B cell (primary cell): ENCODE results near the gene BNC2. TPM values are rescaled to one million over a fixed set of nuclear protein-coding genes. Genes with fewer than 3 reads are reported as not detected.
"Not testable (repeated sequence)": the region's sequence is repeated elsewhere in the genome, so short reads cannot be mapped to it uniquely, and the experiment has no call there.

Source experiments
- ATAC-seq: fragments of 200-7000 bp; cut with Tn5 transposase; one replicate; pipeline ENCODE4 v1.10.0; 2021; ENCODE audit warnings: low read depth, mild to moderate bottlenecking, moderate number of reproducible peaks, moderate library complexity
- CTCF ChIA-PET: fragments of 350-600 bp; sonication (Branson Sonifier 250); formaldehyde crosslinking; loops from one replicate; lab custom pipeline; 2021; ENCODE audit warnings: antibody characterized with exemption, inconsistent platforms; lab: Charles Lee
- POLR2A ChIA-PET: fragments of 350-600 bp; sonication (Branson Sonifier 250); formaldehyde crosslinking; loops from one replicate; lab custom pipeline; 2021; ENCODE audit warnings: antibody characterized with exemption; lab: Charles Lee
- DNase-seq: peaks from one replicate; pipeline ENCODE4 v3.0.0; 2013
- H2AFZ ChIP-seq: 2 replicates; pipeline ENCODE4 v1.6.1; 2012; ENCODE audit warnings: mild to moderate bottlenecking, low read depth, low read length; ENCODE audit not compliant: insufficient read depth, poor library complexity, severe bottlenecking
- H3K27ac ChIP-seq, 2 donors: 1 replicate in 1 of 2; 2 replicates in 1 of 2; pipeline ENCODE4 v1.5.1; 2012 to 2013; ENCODE audit warnings: low read length in 2 of 2, mild to moderate bottlenecking in 2 of 2, moderate library complexity in 1 of 2
- H3K27me3 ChIP-seq, 4 experiments: fragments of 200-600 bp in 1 of 4; sonication (generic) in 1 of 4; replicated peaks in 1 of 4; 1 replicate in 2 of 4; 2 replicates in 2 of 4; pipeline versions ENCODE4 v1.6.1 to v1.7.0; 2013 to 2016; ENCODE audit warnings: low read length in 3 of 4, mild to moderate bottlenecking in 2 of 4, mixed read lengths in 1 of 4, moderate library complexity in 1 of 4; ENCODE audit not compliant: insufficient read depth in 4 of 4, control insufficient read depth in 3 of 4; ENCODE audit errors: control extremely low read depth in 1 of 4
- H3K36me3 ChIP-seq, 2 experiments: replicated peaks in 1 of 2; 1 replicate in 1 of 2; 2 replicates in 1 of 2; pipeline versions ENCODE4 v1.6.1 to v1.7.1; 2013; ENCODE audit warnings: low read length in 1 of 2; ENCODE audit not compliant: insufficient read depth in 2 of 2, control insufficient read depth in 1 of 2; ENCODE audit errors: control extremely low read depth in 1 of 2, extremely low read depth in 1 of 2
- H3K4me1 ChIP-seq, 2 donors: fragments of 200-600 bp in 1 of 2; sonication (generic) in 1 of 2; 1 replicate in 1 of 2; 2 replicates in 1 of 2; pipeline versions ENCODE4 v1.5.1 to v1.6.1; 2013 to 2017; ENCODE audit warnings: low read length in 2 of 2; ENCODE audit not compliant: control insufficient read depth in 2 of 2, insufficient read depth in 2 of 2
- H3K4me2 ChIP-seq: replicated peaks from 2 replicates; pipeline ENCODE3; 2012; ENCODE audit warnings: mild to moderate bottlenecking, low read depth, low read length; ENCODE audit not compliant: poor library complexity, severe bottlenecking
- H3K4me3 ChIP-seq, 5 experiments: fragments of 200-600 bp in 1 of 5; sonication (generic) in 1 of 5; 1 replicate in 3 of 5; 2 replicates in 2 of 5; pipeline versions ENCODE4 v1.5.1 to v1.7.0; 2011 to 2016; ENCODE audit warnings: low read length in 4 of 5, mild to moderate bottlenecking in 4 of 5, low read depth in 2 of 5, control low read depth in 1 of 5, moderate library complexity in 1 of 5; ENCODE audit not compliant: insufficient read depth in 1 of 5; ENCODE audit errors: control extremely low read depth in 1 of 5, extremely low read depth in 1 of 5
- H3K79me2 ChIP-seq: fragments of 200-600 bp; sonication (generic); one replicate; pipeline ENCODE4 v1.6.0; 2016; ENCODE audit warnings: low read length; ENCODE audit not compliant: control insufficient read depth, insufficient read depth
- H3K9ac ChIP-seq: fragments of 200-600 bp; sonication (generic); 2 replicates; pipeline ENCODE4 v1.6.1; 2017; ENCODE audit warnings: mild to moderate bottlenecking, low read length, moderate library complexity
- H3K9me3 ChIP-seq, 3 donors: one replicate each; pipeline versions ENCODE4 v1.6.1 to v1.7.1; 2013; ENCODE audit warnings: low read length in 2 of 3; ENCODE audit not compliant: control insufficient read depth in 2 of 3, insufficient read depth in 1 of 3; ENCODE audit errors: control extremely low read depth in 1 of 3
- H4K20me1 ChIP-seq: 2 replicates; pipeline ENCODE4 v1.6.0; 2012; ENCODE audit warnings: mild to moderate bottlenecking, low read length; ENCODE audit not compliant: insufficient read depth, control insufficient read depth, poor library complexity, severe bottlenecking
- H3K27ac Mint-ChIP-seq: one replicate; pipeline ENCODE4 v1.8.0; 2021; ENCODE audit warnings: mixed read lengths
- H3K27me3 Mint-ChIP-seq: one replicate; pipeline ENCODE4 v1.8.0; 2021; ENCODE audit warnings: mixed read lengths
- H3K4me1 Mint-ChIP-seq: one replicate; pipeline ENCODE4 v1.8.0; 2021; ENCODE audit warnings: mixed read lengths
- H3K4me3 Mint-ChIP-seq: one replicate; pipeline ENCODE4 v1.8.0; 2021; ENCODE audit warnings: mixed read lengths
- H3K9me3 Mint-ChIP-seq: one replicate; pipeline ENCODE4 v1.8.0; 2022; ENCODE audit warnings: mixed read lengths; ENCODE audit not compliant: insufficient read depth
- CTCF ChIP-seq: fragments of 200-600 bp; IDR thresholded peaks from one replicate; pipeline ENCODE4 v1.8.0; 2022; ENCODE audit warnings: antibody characterized with exemption, mild to moderate bottlenecking
- EZH2 ChIP-seq: IDR thresholded peaks from 2 replicates; pipeline ENCODE4 v1.6.1; 2012; ENCODE audit warnings: borderline replicate concordance, low read depth, mild to moderate bottlenecking, moderate library complexity, low read length; ENCODE audit not compliant: insufficient read depth, poor library complexity, severe bottlenecking
- WGBS: methylation state at CpG from one replicate; pipeline ENCODE4 v1.1.5; 2013; ENCODE audit warnings: missing lambda C conversion rate; ENCODE audit not compliant: insufficient coverage; 5-methylcytosine and 5-hydroxymethylcytosine counted together
- intact Hi-C: fragments of 100-400 bp; cut with micrococcal nuclease; formaldehyde crosslinking; loops from one replicate; pipeline ENCODE4 v1.10.0; 2022
- polyA plus RNA-seq: library from polyadenylated mRNA; depleted of rRNA; stranded (reverse); fragments of >200 nt; gene quantifications from 2 replicates; pipeline ENCODE4 v1.2.3, GENCODE V29; 2012
- total RNA-seq, 2 donors: library from RNA; stranded (reverse); fragments of 120-200 nt in 1 of 2; gene quantifications; 1 replicate in 1 of 2; 2 replicates in 1 of 2; pipeline versions ENCODE4 v1.2.3 to v1.2.4, GENCODE V29; 2013 to 2022

The BNC2 gene
- total and polyA plus RNA-seq, 2 donors (not counting 1 experiment from before 2014, with no cell fraction given) = 0.01 TPM; not detected in 1

DNA sequence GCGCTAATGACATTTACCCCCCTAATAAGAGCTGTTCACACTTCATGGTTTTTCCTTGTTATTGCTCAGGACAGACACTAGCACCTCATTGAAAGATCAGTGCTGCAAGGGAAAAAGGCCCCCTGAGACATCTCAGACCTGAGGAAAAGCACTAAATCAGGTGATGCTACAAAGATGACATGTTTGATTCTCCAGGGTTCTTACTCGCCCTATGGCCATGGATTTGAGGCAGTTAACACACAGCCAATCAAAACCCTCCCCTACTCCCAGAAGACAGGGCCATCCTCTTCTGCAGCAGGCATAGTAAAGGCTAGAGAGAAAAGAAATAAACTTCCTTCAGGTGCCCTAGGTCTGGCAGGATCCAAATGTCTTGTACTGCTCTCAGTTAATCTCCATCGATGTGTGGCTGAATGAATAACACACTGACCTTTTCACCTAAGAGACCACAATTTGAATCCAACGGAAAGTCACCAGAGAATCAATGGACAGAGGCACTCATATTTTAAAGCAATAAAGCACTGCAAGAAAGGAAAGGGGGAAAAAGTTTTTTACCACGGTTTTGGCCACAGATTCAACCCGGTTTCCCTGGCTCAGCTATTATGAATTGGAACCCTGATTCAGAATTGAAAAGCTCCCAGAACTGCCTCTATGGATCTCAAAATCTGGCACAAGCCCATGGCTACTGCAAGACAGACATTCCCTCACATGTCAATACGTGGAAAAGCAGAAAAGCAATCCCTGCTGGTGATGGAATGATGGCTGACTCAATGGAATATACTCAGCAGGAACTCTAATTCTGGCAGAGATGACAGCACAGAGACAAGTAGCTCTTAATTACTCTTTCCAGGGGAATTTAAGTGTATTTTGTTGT lies 329.5 kb downstream of the BNC2 start:
- Mint-ChIP-seq H3K27me3 (no peaks in the 10 kb centered on the region), H3K27ac (no peak overlapping the region)
- CTCF ChIA-PET = no interaction called here

GRCh38 chr9:16539626-16540025 lies 330.8 kb downstream of the BNC2 start:
- ATAC-seq, H2AFZ ChIP-seq, POLR2A ChIA-PET, H4K20me1 ChIP-seq, intact Hi-C loops, H3K9me3 ChIP-seq, H3K79me2 ChIP-seq, CTCF ChIA-PET, H3K4me2 ChIP-seq, H3K4me3 Mint-ChIP-seq, H3K27ac ChIP-seq, H3K9ac ChIP-seq, DNase-seq, H3K9me3 Mint-ChIP-seq, H3K27ac Mint-ChIP-seq, H3K27me3 Mint-ChIP-seq, H3K27me3 ChIP-seq, H3K4me3 ChIP-seq, H3K4me1 ChIP-seq, H3K4me1 Mint-ChIP-seq, H3K36me3 ChIP-seq: not testable (repeated sequence)
- 100% methylated on average over 1 of the region's 1 CpG for WGBS

More for the DNA sequence above, 329.5 kb downstream of the BNC2 start:
- Histone ChIP-seq H3K9ac (no peak overlapping the region), H3K4me1 (no peaks in the 10 kb centered on the region), H3K4me3 (no peak overlapping the region), H2AFZ (no peak overlapping the region), H3K4me2 (no peak overlapping the region), H3K27me3 (no peaks in the 10 kb centered on the region), H3K36me3 (no peaks in the 10 kb centered on the region), H3K79me2 (no peaks in the 10 kb centered on the region), H3K27ac (no peak overlapping the region), H4K20me1 (no peaks in the 10 kb centered on the region), H3K9me3 (no peaks in the 10 kb centered on the region)
- DNase-seq = no peak
- Mint-ChIP-seq H3K4me3 (no peak overlapping the region), H3K4me1 (no peaks in the 10 kb centered on the region), H3K9me3 (no peaks in the 10 kb centered on the region)
- WGBS = 93% methylated on average over 3 of the region's 7 CpGs
- POLR2A ChIA-PET = no interaction called here
- intact Hi-C loops = no loop called here
- ATAC-seq = no peak
- no peak for TF ChIP-seq EZH2
- TF ChIP-seq CTCF = no peak
